ENCODE results near the gene ABCG1.

GRCh38 chr21:42319851-42320572, 101.1 kb downstream of the ABCG1 start:
- TF ChIP-seq BHLHE40 (IDR thresholded peaks at IDR 0.05; ENCODE audit: low read depth, low read length) (no peak), USF2 (IDR thresholded peaks at IDR 0.05; ENCODE audit: low read depth, low read length) (no peak), CTCF (conservative IDR thresholded peaks at IDR 0.05; ENCODE audit: low read depth, low read length) (no peak), ELK1 (IDR thresholded peaks at IDR 0.05; ENCODE audit: borderline replicate concordance, low read depth, low read length) (no peak), RFX5 (IDR thresholded peaks at IDR 0.05; ENCODE audit: low read depth, low read length) (no peak), POLR2A (IDR thresholded peaks at IDR 0.05; ENCODE audit: low read depth, low read length) (no peak), NFE2L2 (IDR thresholded peaks at IDR 0.05; ENCODE audit: low read depth, low read length) (no peak), SMC3 (IDR thresholded peaks at IDR 0.05; ENCODE audit: low read depth, low read length) (no peak), CEBPB (IDR thresholded peaks at IDR 0.05; ENCODE audit: low read depth, low read length) (no peak), RCOR1 (IDR thresholded peaks at IDR 0.05; ENCODE audit: insufficient replicate concordance, low read length) (no peak), CHD1 (IDR thresholded peaks at IDR 0.05; ENCODE audit: low read depth, low read length) (no peak), RAD21 (IDR thresholded peaks at IDR 0.05; ENCODE audit: low read length) (no peak), MXI1 (IDR thresholded peaks at IDR 0.05; ENCODE audit: borderline replicate concordance, low read depth, low read length) (no peak)
